RWPE2 (cell line): ENCODE results near the gene MMP20.
A peak's percentile ranks its signal among the peaks of the same experiment; 100 is the strongest.

Experiments
- ATAC-seq: fragments of 200-7000 bp; cut with Tn5 transposase; 3 replicates; pipeline ENCODE4 v1.9.1; 2021; ENCODE audit warnings: low read depth
- DNase-seq: peaks from one replicate; pipeline ENCODE4 v3.0.0-alpha.2; 2020; ENCODE audit warnings: low spot score
- H3K27ac ChIP-seq: fragments of 450-650 bp; 2 replicates; pipeline ENCODE4 v1.5.1; 2017; ENCODE audit warnings: mild to moderate bottlenecking; ENCODE audit not compliant: poor library complexity, severe bottlenecking
- H3K27me3 ChIP-seq: fragments of 250-450 bp; sonication (Bioruptor Pico); 2 replicates; pipeline ENCODE4 v1.5.1; 2021; ENCODE audit warnings: mild to moderate bottlenecking, moderate library complexity; ENCODE audit not compliant: insufficient read depth, poor library complexity, severe bottlenecking
- H3K36me3 ChIP-seq: fragments of 250-450 bp; sonication (Bioruptor Pico); 2 replicates; pipeline ENCODE4 v1.5.1; 2020; ENCODE audit warnings: low read depth, mild to moderate bottlenecking, moderate library complexity
- H3K4me1 ChIP-seq: fragments of 250-450 bp; sonication (Bioruptor Pico); 2 replicates; pipeline ENCODE4 v1.5.1; 2021; ENCODE audit warnings: mild to moderate bottlenecking, moderate library complexity; ENCODE audit not compliant: insufficient read depth, poor library complexity, severe bottlenecking
- H3K4me3 ChIP-seq: fragments of 250-450 bp; sonication (Bioruptor Pico); 2 replicates; pipeline ENCODE4 v1.5.1; 2021; ENCODE audit warnings: mild to moderate bottlenecking, moderate library complexity; ENCODE audit not compliant: severe bottlenecking
- H3K9me3 ChIP-seq: fragments of 250-450 bp; sonication (Bioruptor Pico); 2 replicates; pipeline ENCODE4 v1.5.1; 2021; ENCODE audit warnings: mild to moderate bottlenecking, moderate library complexity; ENCODE audit not compliant: severe bottlenecking
- TF ChIP-seq, protein P1 (sequence below): fragments of 450-650 bp; IDR thresholded peaks from one replicate; pipeline ENCODE4 v1.5.1; 2017; ENCODE audit warnings: mild to moderate bottlenecking, moderate library complexity; ENCODE audit not compliant: poor library complexity, severe bottlenecking

Gene MMP20, protein sequence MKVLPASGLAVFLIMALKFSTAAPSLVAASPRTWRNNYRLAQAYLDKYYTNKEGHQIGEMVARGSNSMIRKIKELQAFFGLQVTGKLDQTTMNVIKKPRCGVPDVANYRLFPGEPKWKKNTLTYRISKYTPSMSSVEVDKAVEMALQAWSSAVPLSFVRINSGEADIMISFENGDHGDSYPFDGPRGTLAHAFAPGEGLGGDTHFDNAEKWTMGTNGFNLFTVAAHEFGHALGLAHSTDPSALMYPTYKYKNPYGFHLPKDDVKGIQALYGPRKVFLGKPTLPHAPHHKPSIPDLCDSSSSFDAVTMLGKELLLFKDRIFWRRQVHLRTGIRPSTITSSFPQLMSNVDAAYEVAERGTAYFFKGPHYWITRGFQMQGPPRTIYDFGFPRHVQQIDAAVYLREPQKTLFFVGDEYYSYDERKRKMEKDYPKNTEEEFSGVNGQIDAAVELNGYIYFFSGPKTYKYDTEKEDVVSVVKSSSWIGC

DNA sequence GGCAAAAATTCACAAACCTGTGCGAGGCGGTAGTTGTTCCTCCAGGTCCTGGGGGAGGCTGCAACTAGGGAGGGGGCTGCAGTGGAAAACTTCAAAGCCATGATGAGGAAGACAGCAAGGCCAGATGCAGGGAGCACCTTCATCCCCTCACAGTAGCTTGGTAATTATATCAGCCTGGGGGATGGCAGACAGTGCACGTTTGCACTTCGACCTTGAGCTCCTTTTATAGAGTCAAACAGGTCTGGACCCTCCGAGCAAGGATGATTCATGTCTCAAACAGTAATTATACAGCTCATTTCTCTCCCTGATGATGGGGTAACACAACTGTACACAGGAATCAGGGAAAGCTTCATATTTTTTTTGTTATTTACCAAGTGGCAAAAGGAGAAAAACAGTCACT lies at the start of gene MMP20:
TSS of gene MMP20 (minus strand) at position 156 of the 400 bp plus-strand sequence. CDS start at position 143, 13 bp downstream.
- no peak for ATAC-seq
- no peaks in the 10 kb centered on the region for H3K9me3 ChIP-seq
- no peak within 1 kb of the TSS for H3K4me3 ChIP-seq
- TF ChIP-seq, protein P1, sequence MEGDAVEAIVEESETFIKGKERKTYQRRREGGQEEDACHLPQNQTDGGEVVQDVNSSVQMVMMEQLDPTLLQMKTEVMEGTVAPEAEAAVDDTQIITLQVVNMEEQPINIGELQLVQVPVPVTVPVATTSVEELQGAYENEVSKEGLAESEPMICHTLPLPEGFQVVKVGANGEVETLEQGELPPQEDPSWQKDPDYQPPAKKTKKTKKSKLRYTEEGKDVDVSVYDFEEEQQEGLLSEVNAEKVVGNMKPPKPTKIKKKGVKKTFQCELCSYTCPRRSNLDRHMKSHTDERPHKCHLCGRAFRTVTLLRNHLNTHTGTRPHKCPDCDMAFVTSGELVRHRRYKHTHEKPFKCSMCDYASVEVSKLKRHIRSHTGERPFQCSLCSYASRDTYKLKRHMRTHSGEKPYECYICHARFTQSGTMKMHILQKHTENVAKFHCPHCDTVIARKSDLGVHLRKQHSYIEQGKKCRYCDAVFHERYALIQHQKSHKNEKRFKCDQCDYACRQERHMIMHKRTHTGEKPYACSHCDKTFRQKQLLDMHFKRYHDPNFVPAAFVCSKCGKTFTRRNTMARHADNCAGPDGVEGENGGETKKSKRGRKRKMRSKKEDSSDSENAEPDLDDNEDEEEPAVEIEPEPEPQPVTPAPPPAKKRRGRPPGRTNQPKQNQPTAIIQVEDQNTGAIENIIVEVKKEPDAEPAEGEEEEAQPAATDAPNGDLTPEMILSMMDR, result no peak
- no peak within 1 kb of the TSS for H3K27ac ChIP-seq
- no peaks in the 10 kb centered on the region for H3K4me1 ChIP-seq
- no peaks in the 10 kb centered on the region for H3K36me3 ChIP-seq
- no peaks in the 10 kb centered on the region for H3K27me3 ChIP-seq
- no peak for DNase-seq

DNA sequence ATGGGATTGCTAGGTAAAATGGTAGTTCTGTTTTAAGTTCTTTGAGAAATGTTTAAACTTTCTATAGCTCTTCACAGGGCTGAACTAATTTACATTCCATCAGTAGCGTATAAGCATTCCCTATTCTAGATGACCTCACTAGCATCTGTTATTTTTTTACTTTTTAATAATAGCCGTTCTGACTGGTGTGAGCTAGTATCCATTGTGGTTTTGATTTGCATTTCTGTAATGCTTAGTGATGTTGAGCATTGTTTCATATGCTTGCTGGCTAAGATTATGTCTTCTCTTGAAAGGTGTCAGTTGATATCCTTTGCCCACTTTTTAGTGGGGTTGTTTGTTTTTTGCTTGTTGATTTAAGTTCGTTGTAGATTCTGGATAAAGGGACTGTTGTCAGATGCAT lies 44.5 kb upstream of the MMP20 start:
- ATAC-seq, result no peak
- H3K9me3 ChIP-seq, result no peaks in the 10 kb centered on the region
- H3K4me3 ChIP-seq, result no peak overlapping the region
- no peak overlapping the region for H3K27ac ChIP-seq
- no peaks in the 10 kb centered on the region for H3K36me3 ChIP-seq
- H3K27me3 ChIP-seq, result no peaks in the 10 kb centered on the region
- DNase-seq, result no peak
- no peaks in the 10 kb centered on the region for H3K4me1 ChIP-seq
- TF ChIP-seq, protein P1, result no peak

DNA sequence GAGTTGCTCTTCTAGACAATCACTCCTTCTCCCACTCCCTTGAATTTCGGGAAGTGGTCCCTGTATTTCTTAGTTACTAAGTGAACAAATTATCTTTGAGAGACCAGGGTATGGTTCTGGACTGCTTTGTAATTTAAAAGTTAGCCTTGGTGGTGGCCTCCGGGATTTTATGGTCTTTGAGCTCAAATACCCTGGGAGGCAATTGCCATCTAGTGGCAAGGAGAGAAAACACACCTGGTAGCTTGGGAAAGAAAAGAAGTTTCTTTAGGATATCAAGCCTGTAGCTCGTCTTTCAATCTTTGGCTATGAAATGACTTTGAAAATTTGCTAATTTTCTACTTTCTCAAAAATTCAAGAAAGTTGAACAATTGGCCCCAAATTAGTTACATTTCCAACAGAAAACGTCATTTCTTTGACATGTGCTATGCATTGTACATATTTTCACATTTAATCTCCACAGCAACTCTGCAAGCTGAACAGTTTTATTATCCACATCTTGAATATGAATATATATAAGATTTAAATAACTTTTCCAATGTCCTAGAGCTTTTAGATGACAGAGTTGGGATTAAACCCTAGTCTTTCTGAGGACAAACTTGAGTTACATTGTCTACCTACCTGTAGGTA lies 41.3 kb upstream of the MMP20 start:
- H3K27ac ChIP-seq, result no peak overlapping the region
- peak; percentile 56; the same call in 2 of the 3 replicates for ATAC-seq
- no peaks in the 10 kb centered on the region for H3K27me3 ChIP-seq
- H3K9me3 ChIP-seq, result no peaks in the 10 kb centered on the region
- no peaks in the 10 kb centered on the region for H3K4me1 ChIP-seq
- no peak for DNase-seq
- no peaks in the 10 kb centered on the region for H3K36me3 ChIP-seq
- TF ChIP-seq, protein P1, result peak; percentile 95
- H3K4me3 ChIP-seq, result no peak overlapping the region

DNA sequence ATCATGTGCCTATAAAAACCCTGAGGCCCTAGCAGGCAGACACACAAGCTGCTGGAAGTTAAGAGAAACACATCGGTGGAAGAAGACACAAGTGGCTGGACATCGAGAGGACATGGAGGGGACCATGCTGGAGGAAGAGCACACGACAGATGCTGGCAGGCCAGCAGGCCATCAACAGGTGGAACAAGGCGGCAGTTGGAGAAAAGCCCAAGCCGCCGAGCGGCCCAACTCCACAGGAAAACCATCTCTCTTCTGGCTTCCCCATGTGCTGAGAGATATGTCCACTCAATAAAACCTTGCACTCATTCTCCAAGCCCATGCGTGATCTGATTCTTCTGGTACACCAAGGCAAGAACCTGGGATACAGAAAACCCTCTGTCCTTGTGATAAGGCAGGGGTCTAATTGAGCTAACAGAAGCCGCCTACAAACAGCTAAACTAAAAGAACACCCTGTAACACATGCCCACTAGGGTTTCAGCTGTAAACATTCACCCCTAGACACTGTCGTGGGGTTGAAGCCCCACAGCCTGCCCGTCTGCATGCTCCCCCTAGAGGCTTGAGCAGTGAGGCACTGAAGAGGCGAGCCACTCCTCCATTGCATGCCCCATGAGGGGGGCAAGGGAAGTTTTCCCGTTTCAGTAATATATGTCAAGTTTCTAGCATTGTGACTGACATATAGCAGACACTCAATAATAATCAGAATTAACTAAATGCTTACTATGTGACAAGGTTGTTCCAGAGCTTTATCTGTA lies 39.0 kb upstream of the MMP20 start:
- Histone ChIP-seq H3K36me3 (no peaks in the 10 kb centered on the region), H3K4me3 (no peak overlapping the region), H3K9me3 (no peaks in the 10 kb centered on the region), H3K27ac (no peak overlapping the region), H3K27me3 (no peaks in the 10 kb centered on the region), H3K4me1 (no peaks in the 10 kb centered on the region)
- no peak for DNase-seq
- ATAC-seq, result no peak
- TF ChIP-seq, protein P1, result peak; percentile 14
